WI38 (cell line): ENCODE data around the gene ZYX.

ENCODE experiments used
- H3K4me3 ChIP-seq: 2 replicates; pipeline ENCODE4 v1.5.1; 2011; ENCODE audit warnings: low read depth, mild to moderate bottlenecking, control low read depth, low read length
- CTCF ChIP-seq: IDR thresholded peaks from 2 replicates; pipeline ENCODE4 v1.5.1; 2012; ENCODE audit warnings: low read depth, mild to moderate bottlenecking, control low read depth, low read length

The ZYX gene

DNA sequence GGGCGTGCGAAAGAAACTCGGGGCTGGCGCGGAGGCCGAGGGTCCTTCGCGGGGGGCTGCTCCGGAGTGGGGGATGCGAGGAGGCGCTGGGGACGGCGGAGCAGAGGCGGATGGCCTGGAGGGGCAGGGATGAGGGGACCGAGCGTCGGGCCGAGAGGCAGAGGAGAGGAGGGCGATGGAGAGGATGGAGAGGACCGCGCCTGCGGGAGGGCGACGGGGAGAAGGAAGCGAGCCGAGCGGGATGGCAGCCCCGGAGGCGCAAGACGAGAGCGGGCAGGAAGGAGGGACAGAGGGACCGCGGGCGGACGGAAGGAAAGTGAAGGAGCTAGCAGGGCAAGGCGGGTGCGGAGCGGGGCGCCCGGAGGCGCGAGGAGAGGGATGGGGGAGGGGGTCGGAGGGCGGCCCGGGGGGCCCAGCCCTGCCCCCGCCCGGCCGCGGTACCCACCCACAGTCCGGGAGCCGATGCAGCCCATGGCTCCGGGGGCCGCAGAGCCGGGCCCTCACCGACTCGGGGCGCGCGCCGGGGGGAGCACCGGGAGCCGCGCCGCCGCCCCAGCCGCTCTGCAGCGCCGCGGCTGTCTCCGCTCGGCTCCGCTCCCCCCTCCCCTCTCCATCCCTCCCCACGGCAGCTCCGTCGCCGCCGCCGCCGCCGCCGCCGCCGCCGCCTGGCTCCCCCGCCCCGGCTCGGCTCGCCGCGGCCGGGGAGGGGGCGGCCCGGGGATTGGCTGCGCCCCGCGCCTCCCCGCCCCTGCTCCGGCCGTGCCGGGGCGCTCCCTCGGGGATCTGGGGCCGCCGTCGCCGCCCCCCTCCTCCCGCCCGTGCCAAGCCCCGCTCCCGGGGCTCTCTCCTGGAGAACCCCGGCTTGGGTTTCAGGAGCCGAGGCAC is 18.8 kb upstream of the ZYX start, which contains the start of gene FAM131B:
Gene FAM131B (minus strand): TSS at position 583 of the 885 bp plus-strand sequence. CDS start 110 bp downstream, at position 473.
- TF ChIP-seq CTCF: no peak
- peak within 1 kb of the TSS; percentile 58 for H3K4me3 ChIP-seq

GRCh38 chr7:143363016-143363937 is 17.9 kb upstream of the ZYX start:
- TF ChIP-seq CTCF: no peak
- 0 out of 2 replicates have a peak overlapping the region, but pooled peaks have one; percentile 14 for H3K4me3 ChIP-seq

- TF ChIP-seq CTCF: no peak
- H3K4me3 ChIP-seq: no peak overlapping the region
Observed at GRCh38 chr7:143367972-143368371, 13.2 kb upstream of the ZYX start.

DNA sequence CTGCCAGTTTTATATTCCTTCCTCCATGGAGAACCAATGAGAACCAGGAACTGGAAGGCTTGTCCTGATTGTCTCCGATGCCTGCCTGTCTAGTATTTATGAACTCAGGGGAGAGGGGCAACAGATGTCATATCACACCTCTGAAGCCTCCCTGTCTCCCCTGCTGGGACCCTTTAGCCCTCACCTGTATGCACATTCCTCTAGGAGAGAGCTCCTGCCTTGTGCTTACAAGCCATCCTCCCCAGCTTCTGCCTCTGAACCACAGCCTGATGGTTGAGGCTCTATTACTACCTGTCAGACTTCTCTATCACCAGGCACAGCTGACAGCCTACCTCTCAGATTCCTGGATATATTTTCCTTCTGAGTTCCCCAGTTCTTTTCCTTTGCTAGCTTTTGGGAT is 12.8 kb upstream of the ZYX start:
- TF ChIP-seq CTCF: no peak
- H3K4me3 ChIP-seq: no peak overlapping the region

DNA sequence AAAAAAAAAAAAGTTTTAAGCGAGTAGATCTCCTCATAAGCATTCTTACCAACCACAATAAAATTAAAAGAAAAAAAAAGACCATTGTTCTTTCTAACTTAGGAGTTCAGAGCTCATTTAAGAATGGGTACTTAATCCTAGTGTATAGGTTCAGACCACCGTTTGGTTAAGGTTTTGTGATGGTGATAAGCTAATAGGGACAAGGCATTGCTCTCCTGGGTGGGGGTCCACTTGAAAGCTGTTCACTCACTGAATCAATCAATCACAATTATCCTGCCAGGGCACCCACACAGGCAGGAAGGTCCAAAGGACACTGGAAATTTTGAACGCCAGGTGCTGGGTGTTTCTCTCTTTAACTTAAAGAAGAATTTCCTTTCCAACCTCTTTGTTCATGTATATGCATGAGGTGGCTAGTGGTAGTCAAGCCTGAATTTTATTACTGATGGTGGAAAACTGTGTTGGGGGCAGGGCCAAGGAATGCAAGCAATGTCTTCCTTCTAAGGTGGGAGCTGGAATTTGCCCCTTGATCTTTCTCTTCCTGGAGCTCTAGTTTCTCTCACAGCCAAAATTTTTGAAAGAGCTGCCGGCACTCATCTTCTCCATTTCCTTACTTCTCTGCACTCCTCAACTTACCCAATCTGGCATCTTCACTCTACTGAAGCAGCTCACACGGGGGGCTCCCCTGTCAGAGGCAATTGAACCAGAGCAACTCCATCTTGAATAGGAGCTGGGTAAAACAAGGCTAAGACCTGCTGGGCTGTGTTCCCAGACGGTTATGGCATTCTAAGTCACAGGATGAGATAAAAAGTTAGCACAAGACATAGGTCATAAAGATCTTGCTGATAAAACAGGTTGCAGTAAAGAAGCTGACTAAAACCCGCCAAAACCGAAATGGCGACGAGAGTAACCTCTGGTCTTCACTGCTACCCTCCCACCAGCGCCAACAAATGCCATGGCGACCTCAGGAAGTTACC is 11.2 kb upstream of the ZYX start:
- TF ChIP-seq CTCF: no peak
- H3K4me3 ChIP-seq: no peak overlapping the region

- H3K4me3 ChIP-seq: no peak overlapping the region
- TF ChIP-seq CTCF: no peak
Observed at GRCh38 chr7:143372070-143372469, 9.1 kb upstream of the ZYX start.
